ENCODE data around the gene ENPP4.
A peak's percentile ranks its signal among the peaks of the same experiment; 100 is the strongest.
"Not testable (repeated sequence)": the region's sequence is repeated elsewhere in the genome, so short reads cannot be mapped to it uniquely, and the experiment has no call there.

The ENPP4 gene

GRCh38 chr6:46116289-46116688 is 13.5 kb upstream of the ENPP4 start:
- no peak overlapping the region for H3K4me3 Mint-ChIP-seq
- H3K27ac Mint-ChIP-seq, result no peak overlapping the region
- ATAC-seq (no peak), DNase-seq (no peak)
- H3K9me3 Mint-ChIP-seq, result peaks cover 5 to 35% of the 10 kb centered on the region in 2 donors
- H3K27me3 Mint-ChIP-seq, result no peaks in the 10 kb centered on the region
- H3K4me1 Mint-ChIP-seq, result peaks cover 32% of the 10 kb centered on the region

- Mint-ChIP-seq H3K27ac (peak overlapping the region in 1 of 2 donors; percentile 67), H3K4me1 (peaks cover 32% of the 10 kb centered on the region), H3K4me3 (no peak overlapping the region), H3K27me3 (no peaks in the 10 kb centered on the region), H3K9me3 (peaks cover 0 to 17% of the 10 kb centered on the region in 2 donors)
- ATAC-seq, result no peak
- DNase-seq, result no peak
These were observed 11.6 kb upstream of the ENPP4 start for GRCh38 chr6:46118157-46118556.

GRCh38 chr6:46118836-46119235 is 11.0 kb upstream of the ENPP4 start:
- no peaks in the 10 kb centered on the region for H3K27me3 Mint-ChIP-seq
- DNase-seq, result no peak
- no peak overlapping the region for H3K4me3 Mint-ChIP-seq
- peak overlapping the region in 1 of 2 donors; percentile 68 for H3K27ac Mint-ChIP-seq
- H3K9me3 Mint-ChIP-seq, result peaks cover 0 to 15% of the 10 kb centered on the region in 2 donors
- peaks cover 32% of the 10 kb centered on the region for H3K4me1 Mint-ChIP-seq
- ATAC-seq, result no peak

GRCh38 chr6:46119679-46120078 is 10.1 kb upstream of the ENPP4 start:
- Mint-ChIP-seq H3K9me3 (peaks cover 0 to 15% of the 10 kb centered on the region in 2 donors), H3K4me1 (peaks cover 32% of the 10 kb centered on the region)
- H3K27ac Mint-ChIP-seq, H3K27me3 Mint-ChIP-seq, DNase-seq, ATAC-seq, H3K4me3 Mint-ChIP-seq: not testable (repeated sequence)

- H3K4me3 Mint-ChIP-seq, result peak overlapping the region; percentile 93 to 97
- H3K4me1 Mint-ChIP-seq, result peaks cover 16% of the 10 kb centered on the region
- no peaks in the 10 kb centered on the region for H3K27me3 Mint-ChIP-seq
- ATAC-seq (no peak), DNase-seq (no peak)
- no peaks in the 10 kb centered on the region for H3K9me3 Mint-ChIP-seq
- H3K27ac Mint-ChIP-seq, result no peak overlapping the region
These were observed 1.3 kb upstream of the ENPP4 start for GRCh38 chr6:46128476-46128875.

- ATAC-seq, result peak; percentile 41
These were observed 529 bp upstream of the ENPP4 start for GRCh38 chr6:46129291-46129628.

GRCh38 chr6:46130666-46131065 is 877 bp downstream of the ENPP4 start:
- Mint-ChIP-seq H3K27me3 (no peaks in the 10 kb centered on the region), H3K9me3 (no peaks in the 10 kb centered on the region), H3K4me3 (peak overlapping the region; percentile 93 to 97), H3K4me1 (peaks cover 24% of the 10 kb centered on the region), H3K27ac (peak overlapping the region in 1 of 2 donors; percentile 78)
- DNase-seq (no peak), ATAC-seq (no peak)

More at GRCh38 chr6:46129291-46129628, 529 bp upstream of the ENPP4 start:
- H3K27me3 Mint-ChIP-seq, result no peaks in the 10 kb centered on the region
- DNase-seq, result no peak
- H3K27ac Mint-ChIP-seq, result peak overlapping the region; percentile 82 to 98
- peak overlapping the region; percentile 93 to 97 for H3K4me3 Mint-ChIP-seq
- H3K9me3 Mint-ChIP-seq, result no peaks in the 10 kb centered on the region
- H3K4me1 Mint-ChIP-seq, result peaks cover 22% of the 10 kb centered on the region

GRCh38 chr6:46131291-46131690 is 1.5 kb downstream of the ENPP4 start:
- H3K9me3 Mint-ChIP-seq, H3K27ac Mint-ChIP-seq, H3K4me3 Mint-ChIP-seq, DNase-seq, H3K27me3 Mint-ChIP-seq, ATAC-seq: not testable (repeated sequence)
- peaks cover 25% of the 10 kb centered on the region for H3K4me1 Mint-ChIP-seq

GRCh38 chr6:46134216-46134615 is 4.4 kb downstream of the ENPP4 start:
- Mint-ChIP-seq H3K9me3 (no peaks in the 10 kb centered on the region), H3K27me3 (no peaks in the 10 kb centered on the region), H3K4me1 (peaks cover 27% of the 10 kb centered on the region), H3K27ac (no peak overlapping the region), H3K4me3 (no peak overlapping the region)
- ATAC-seq (no peak), DNase-seq (no peak)

GRCh38 chr6:46135176-46135575 is 5.4 kb downstream of the ENPP4 start:
- Mint-ChIP-seq H3K4me1 (peaks cover 27% of the 10 kb centered on the region), H3K9me3 (no peaks in the 10 kb centered on the region), H3K27ac (no peak overlapping the region), H3K4me3 (no peak overlapping the region), H3K27me3 (no peaks in the 10 kb centered on the region)
- peak; percentile 40 for ATAC-seq
- no peak for DNase-seq

- no peaks in the 10 kb centered on the region for H3K27me3 Mint-ChIP-seq
- ATAC-seq (no peak), DNase-seq (no peak)
- H3K9me3 Mint-ChIP-seq, result no peaks in the 10 kb centered on the region
- H3K4me1 Mint-ChIP-seq, result peaks cover 27% of the 10 kb centered on the region
- H3K27ac Mint-ChIP-seq, result no peak overlapping the region
- H3K4me3 Mint-ChIP-seq, result no peak overlapping the region
These were observed 7.0 kb downstream of the ENPP4 start for GRCh38 chr6:46136831-46137230.

- DNase-seq, result no peak
- Mint-ChIP-seq H3K9me3 (no peaks in the 10 kb centered on the region), H3K4me1 (peaks cover 27% of the 10 kb centered on the region), H3K27me3 (no peaks in the 10 kb centered on the region), H3K27ac (no peak overlapping the region), H3K4me3 (no peak overlapping the region)
- ATAC-seq, result peak; percentile 62
These were observed 7.6 kb downstream of the ENPP4 start for GRCh38 chr6:46137387-46137786.

- DNase-seq (no peak), ATAC-seq (no peak)
- Mint-ChIP-seq H3K27me3 (no peaks in the 10 kb centered on the region), H3K27ac (peak overlapping the region in 1 of 2 donors; percentile 0), H3K4me1 (peaks cover 27% of the 10 kb centered on the region), H3K9me3 (no peaks in the 10 kb centered on the region), H3K4me3 (no peak overlapping the region)
These were observed 8.5 kb downstream of the ENPP4 start for GRCh38 chr6:46138281-46138680.

- Mint-ChIP-seq H3K27ac (no peak overlapping the region), H3K4me1 (no peaks in the 10 kb centered on the region), H3K9me3 (no peaks in the 10 kb centered on the region), H3K4me3 (no peak overlapping the region), H3K27me3 (no peaks in the 10 kb centered on the region)
- ATAC-seq (no peak), DNase-seq (no peak)
These were observed 14.5 kb downstream of the ENPP4 start for GRCh38 chr6:46144270-46144669.

- H3K27ac Mint-ChIP-seq, DNase-seq, H3K9me3 Mint-ChIP-seq, H3K4me1 Mint-ChIP-seq, ATAC-seq, H3K27me3 Mint-ChIP-seq, H3K4me3 Mint-ChIP-seq: not testable (repeated sequence)
These were observed 19.3 kb downstream of the ENPP4 start for GRCh38 chr6:46149066-46149465.

- DNase-seq (no peak), ATAC-seq (no peak)
- H3K4me3 Mint-ChIP-seq, result no peak overlapping the region
- no peak overlapping the region for H3K27ac Mint-ChIP-seq
- no peaks in the 10 kb centered on the region for H3K4me1 Mint-ChIP-seq
- H3K9me3 Mint-ChIP-seq, result no peaks in the 10 kb centered on the region
- peaks cover 22% of the 10 kb centered on the region for H3K27me3 Mint-ChIP-seq
These were observed 26.9 kb downstream of the ENPP4 start for GRCh38 chr6:46156701-46157100.

GRCh38 chr6:46159229-46159628 is 29.4 kb downstream of the ENPP4 start:
- Mint-ChIP-seq H3K27ac (no peak overlapping the region), H3K9me3 (no peaks in the 10 kb centered on the region), H3K4me1 (no peaks in the 10 kb centered on the region), H3K4me3 (no peak overlapping the region), H3K27me3 (peaks cover 22% of the 10 kb centered on the region)
- ATAC-seq, result no peak
- no peak for DNase-seq

Data from stimulated activated naive CD8-positive, alpha-beta T cell treated with anti-CD3 and anti-CD28 coated beads, Interleukin-15, amount 100 ng/mL, for 72 hours (primary cell).